ENCODE data around the gene CTSL.

DNA sequence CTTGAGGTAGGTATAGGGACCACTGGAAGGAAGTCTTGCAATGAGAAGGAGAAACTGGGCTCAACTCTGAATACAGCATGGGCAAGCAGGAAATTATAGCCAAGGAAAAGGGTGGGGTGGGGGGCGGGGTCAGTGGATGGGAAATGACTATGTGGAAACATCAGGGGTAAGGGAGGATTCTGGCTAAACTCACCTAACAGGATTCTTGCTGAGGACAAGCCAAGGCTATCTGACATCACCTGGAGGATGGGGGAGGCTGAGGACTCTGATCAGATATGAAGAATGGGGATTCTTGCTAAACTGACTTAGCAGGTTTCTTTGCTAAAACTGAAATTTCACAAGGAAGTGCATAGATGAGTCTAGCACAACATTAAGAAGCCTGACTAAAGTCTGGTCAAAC is 40.8 kb downstream of the CTSL start:
- TF ChIP-seq CTCF (conservative IDR thresholded peaks at IDR 0.05 in 1 of 2, IDR thresholded peaks at IDR 0.05 in 1 of 2; ENCODE audit: low read depth in 1 of 2, low read length in 2 of 2) (no peak), EZH2 (IDR thresholded peaks at IDR 0.05; ENCODE audit: low read length, missing control alignments) (no peak)

Measured in fibroblast of lung (primary cell).